ENCODE measurements around the gene KEL.

KEL gene

GRCh38 chr7:142930126-142930730 is 31.9 kb downstream of the KEL start:
- no peak for DNase-seq (ENCODE audit: low read depth, low spot score)

- no peak for DNase-seq (ENCODE audit: low read depth, low spot score)
Measured at GRCh38 chr7:142927949-142928348, 34.2 kb downstream of the KEL start.

- DNase-seq (ENCODE audit: low read depth, low spot score), result no peak
Measured at GRCh38 chr7:142927085-142927745, 34.9 kb downstream of the KEL start.

GRCh38 chr7:142925413-142925812 is 36.8 kb downstream of the KEL start:
- DNase-seq (ENCODE audit: low read depth, low spot score), result no peak

GRCh38 chr7:142923391-142923790 is 38.8 kb downstream of the KEL start:
- no peak for DNase-seq (ENCODE audit: low read depth, low spot score)

GRCh38 chr7:142919656-142920055 is 42.5 kb downstream of the KEL start:
- no peak for DNase-seq (ENCODE audit: low read depth, low spot score)

GRCh38 chr7:142918901-142919300 is 43.3 kb downstream of the KEL start:
- DNase-seq (ENCODE audit: low read depth, low spot score), result no peak

GRCh38 chr7:142917447-142917846 is 44.7 kb downstream of the KEL start:
- DNase-seq (ENCODE audit: low read depth, low spot score), result no peak

GRCh38 chr7:142916508-142916907 is 45.7 kb downstream of the KEL start:
- no peak for DNase-seq (ENCODE audit: low read depth, low spot score)

GRCh38 chr7:142915315-142915714 is 46.8 kb downstream of the KEL start:
- no peak for DNase-seq (ENCODE audit: low read depth, low spot score)

- no peak for DNase-seq (ENCODE audit: low read depth, low spot score)
Measured at GRCh38 chr7:142914121-142914520, 48.0 kb downstream of the KEL start.

GRCh38 chr7:142913566-142913965 is 48.6 kb downstream of the KEL start:
- DNase-seq (ENCODE audit: low read depth, low spot score), result no peak

- no peak for DNase-seq (ENCODE audit: low read depth, low spot score)
Measured at GRCh38 chr7:142913051-142913450, 49.1 kb downstream of the KEL start.

GRCh38 chr7:142910481-142910880 is 51.7 kb downstream of the KEL start:
- no peak for DNase-seq (ENCODE audit: low read depth, low spot score)

GRCh38 chr7:142910031-142910433 is 52.1 kb downstream of the KEL start:
- no peak for DNase-seq (ENCODE audit: low read depth, low spot score)

- DNase-seq (ENCODE audit: low read depth, low spot score), result no peak
Measured at GRCh38 chr7:142908921-142909890, 53.0 kb downstream of the KEL start.

GRCh38 chr7:142908290-142908689 is 53.9 kb downstream of the KEL start:
- DNase-seq (ENCODE audit: low read depth, low spot score), result no peak

GRCh38 chr7:142906643-142907042 is 55.5 kb downstream of the KEL start:
- DNase-seq (ENCODE audit: low read depth, low spot score), result no peak

GRCh38 chr7:142905759-142906158 is 56.4 kb downstream of the KEL start:
- no peak for DNase-seq (ENCODE audit: low read depth, low spot score)

GRCh38 chr7:142904128-142904527 is 58.0 kb downstream of the KEL start:
- DNase-seq (ENCODE audit: low read depth, low spot score), result no peak

- no peak for DNase-seq (ENCODE audit: low read depth, low spot score)
Measured at GRCh38 chr7:142901426-142902259, 60.5 kb downstream of the KEL start.

GRCh38 chr7:142899661-142900060 is 62.5 kb downstream of the KEL start:
- no peak for DNase-seq (ENCODE audit: low read depth, low spot score)
